NK-92 (cell line): ENCODE measurements around the gene PTPRR.

Experiments
- DNase-seq: peaks from one replicate; lab custom pipeline; 2025; ENCODE audit not compliant: unreplicated experiment; lab: John Stamatoyannopoulos, UW

PTPRR gene

GRCh38 chr12:70919176-70919575 lies 1.4 kb downstream of the PTPRR start:
- no peak for DNase-seq

GRCh38 chr12:70918321-70918720 lies 2.2 kb downstream of the PTPRR start:
- no peak for DNase-seq

GRCh38 chr12:70910666-70911065 lies 9.9 kb downstream of the PTPRR start:
- no peak for DNase-seq

- DNase-seq: no peak
Observed at GRCh38 chr12:70908978-70909377, 11.6 kb downstream of the PTPRR start.

GRCh38 chr12:70907412-70907811 lies 13.1 kb downstream of the PTPRR start:
- DNase-seq: no peak

GRCh38 chr12:70895956-70896355 lies 24.6 kb downstream of the PTPRR start:
- DNase-seq: no peak

- DNase-seq: no peak
Observed at GRCh38 chr12:70892593-70892992, 27.9 kb downstream of the PTPRR start.

- DNase-seq: no peak
Observed at GRCh38 chr12:70890895-70891832, 29.4 kb downstream of the PTPRR start.

- DNase-seq: no peak
Observed at GRCh38 chr12:70885956-70886355, 34.6 kb downstream of the PTPRR start.

GRCh38 chr12:70883855-70884254 lies 36.7 kb downstream of the PTPRR start:
- DNase-seq: no peak

GRCh38 chr12:70880744-70881143 lies 39.8 kb downstream of the PTPRR start:
- DNase-seq: no peak

GRCh38 chr12:70876952-70877351 lies 43.6 kb downstream of the PTPRR start:
- DNase-seq: no peak

- no peak for DNase-seq
Observed at GRCh38 chr12:70875628-70876027, 44.9 kb downstream of the PTPRR start.

- DNase-seq: no peak
Observed at GRCh38 chr12:70854881-70855568, 65.5 kb downstream of the PTPRR start.

- no peak for DNase-seq
Observed at GRCh38 chr12:70854138-70854537, 66.4 kb downstream of the PTPRR start.

GRCh38 chr12:70853326-70853725 lies 67.2 kb downstream of the PTPRR start:
- DNase-seq: no peak

- DNase-seq: no peak
Observed at GRCh38 chr12:70852416-70853150, 68.0 kb downstream of the PTPRR start.

GRCh38 chr12:70849265-70849960 lies 71.1 kb downstream of the PTPRR start:
- no peak for DNase-seq

- no peak for DNase-seq
Observed at GRCh38 chr12:70847871-70848270, 72.7 kb downstream of the PTPRR start.

GRCh38 chr12:70845268-70845667 lies 75.3 kb downstream of the PTPRR start:
- no peak for DNase-seq

- DNase-seq: no peak
Observed at GRCh38 chr12:70843363-70843762, 77.2 kb downstream of the PTPRR start.
